Endothelial cell of umbilical vein (primary cell): ENCODE results near the gene COPS9.

Experiments used
- EZH2 ChIP-seq: IDR thresholded peaks from 2 replicates; pipeline ENCODE4 v1.6.1; 2012; ENCODE audit warnings: borderline replicate concordance, low read depth, mild to moderate bottlenecking, moderate library complexity, low read length, inconsistent platforms; ENCODE audit not compliant: severe bottlenecking
- MAX ChIP-seq: IDR thresholded peaks from 2 replicates; pipeline ENCODE4 v1.6.1; 2011; ENCODE audit not compliant: insufficient read depth, insufficient read length
- POLR2A ChIP-seq: IDR thresholded peaks from 2 replicates; pipeline ENCODE4 v1.6.1; 2012; ENCODE audit warnings: low read depth, mild to moderate bottlenecking, control low read depth, low read length
- TF ChIP-seq, protein P1 (sequence below), 2 donors: IDR thresholded peaks; 1 replicate in 1 of 2; 2 replicates in 1 of 2; pipeline ENCODE4 v1.5.1; 2011; ENCODE audit warnings: low read length in 2 of 2, mild to moderate bottlenecking in 2 of 2, moderate library complexity in 2 of 2, control low read depth in 1 of 2, inconsistent platforms in 1 of 2, low read depth in 1 of 2; ENCODE audit not compliant: insufficient read depth in 1 of 2; ENCODE audit errors: extremely low read depth in 1 of 2

DNA sequence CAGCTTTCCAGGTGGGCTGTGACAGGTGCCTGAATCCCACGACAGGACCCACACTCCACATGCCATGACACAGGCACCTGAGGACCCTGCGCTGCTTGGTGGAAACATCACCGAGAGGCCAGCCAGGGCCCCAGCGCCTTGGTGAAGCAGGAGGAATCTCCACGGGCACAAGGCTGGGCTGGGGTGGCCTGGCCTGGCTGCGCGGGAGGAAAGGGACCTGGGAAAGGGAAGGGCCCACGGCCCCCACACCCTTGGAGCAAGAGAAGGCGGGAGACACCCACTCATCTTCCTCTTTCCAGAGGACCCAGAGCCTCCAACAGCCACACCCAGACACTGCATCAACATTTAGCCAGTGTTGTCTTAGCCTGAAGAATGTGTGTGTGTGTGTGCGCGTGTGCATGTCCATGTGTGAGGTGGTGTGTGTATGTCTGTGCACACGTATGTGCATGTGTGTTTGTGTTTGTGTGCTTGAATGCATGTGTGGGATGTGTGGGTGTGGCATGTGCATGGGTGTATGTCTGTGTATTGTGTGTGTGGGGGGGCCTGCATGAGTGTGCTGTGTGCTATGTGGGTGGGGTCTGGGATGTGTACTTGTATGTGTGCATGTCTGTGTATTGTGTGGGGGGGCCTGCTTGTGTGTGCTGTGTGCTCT, 10.6 kb upstream of the COPS9 start:
- TF ChIP-seq MAX (no peak), POLR2A (no peak), EZH2 (no peak)
- TF ChIP-seq, protein P1, sequence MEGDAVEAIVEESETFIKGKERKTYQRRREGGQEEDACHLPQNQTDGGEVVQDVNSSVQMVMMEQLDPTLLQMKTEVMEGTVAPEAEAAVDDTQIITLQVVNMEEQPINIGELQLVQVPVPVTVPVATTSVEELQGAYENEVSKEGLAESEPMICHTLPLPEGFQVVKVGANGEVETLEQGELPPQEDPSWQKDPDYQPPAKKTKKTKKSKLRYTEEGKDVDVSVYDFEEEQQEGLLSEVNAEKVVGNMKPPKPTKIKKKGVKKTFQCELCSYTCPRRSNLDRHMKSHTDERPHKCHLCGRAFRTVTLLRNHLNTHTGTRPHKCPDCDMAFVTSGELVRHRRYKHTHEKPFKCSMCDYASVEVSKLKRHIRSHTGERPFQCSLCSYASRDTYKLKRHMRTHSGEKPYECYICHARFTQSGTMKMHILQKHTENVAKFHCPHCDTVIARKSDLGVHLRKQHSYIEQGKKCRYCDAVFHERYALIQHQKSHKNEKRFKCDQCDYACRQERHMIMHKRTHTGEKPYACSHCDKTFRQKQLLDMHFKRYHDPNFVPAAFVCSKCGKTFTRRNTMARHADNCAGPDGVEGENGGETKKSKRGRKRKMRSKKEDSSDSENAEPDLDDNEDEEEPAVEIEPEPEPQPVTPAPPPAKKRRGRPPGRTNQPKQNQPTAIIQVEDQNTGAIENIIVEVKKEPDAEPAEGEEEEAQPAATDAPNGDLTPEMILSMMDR (IDR thresholded peaks at IDR 0.05; ENCODE audit: extremely low read depth in 1 of 2, insufficient read depth in 1 of 2, low read depth in 1 of 2, low read length in 2 of 2), result no peak
